ENCODE data around the gene KRT9. TPM values are rescaled to one million over a fixed set of nuclear protein-coding genes. Genes with fewer than 3 reads are reported as not detected.
"Not testable (repeated sequence)": the region's sequence is repeated elsewhere in the genome, so short reads cannot be mapped to it uniquely, and the experiment has no call there.

The KRT9 gene
- total RNA-seq, 1 experiment from 2014 or later: 0.15 TPM

GRCh38 chr17:41614767-41615166 lies 42.9 kb upstream of the KRT9 start:
- H3K36me3 ChIP-seq (ENCODE audit: control insufficient read depth in 1 of 2, insufficient read depth in 2 of 2, low read length in 2 of 2); BruUV-seq (replicated peaks); H3K4me2 ChIP-seq (ENCODE audit: low read length); RAD21 ChIA-PET (ENCODE audit: low non-redundant PET in 1 of 2, low total read pairs in 2 of 2, uncharacterized antibody in 2 of 2, unreplicated experiment in 2 of 2); H2AFZ ChIP-seq (ENCODE audit: low read depth, low read length, poor library complexity, severe bottlenecking); H3K27ac ChIP-seq (ENCODE audit: low read depth, low read length); H3K9me3 ChIP-seq (ENCODE audit: control insufficient read depth in 1 of 2, insufficient read depth in 1 of 2, low read depth in 1 of 2, low read length in 2 of 2); POLR2A ChIA-PET; ATAC-seq; CTCF ChIA-PET; H3K9me2 ChIP-seq (ENCODE audit: insufficient read depth); H3K27me3 ChIP-seq (ENCODE audit: insufficient read depth, low read length); intact Hi-C loops (cut with micrococcal nuclease); DNase-seq (ENCODE audit: low read depth, low spot score); H3K4me3 ChIP-seq (replicated peaks in 1 of 2; ENCODE audit: low read depth in 1 of 2, low read length in 2 of 2); H4K20me1 ChIP-seq (ENCODE audit: insufficient read depth); H3K9ac ChIP-seq (ENCODE audit: low read length); H3K79me2 ChIP-seq (ENCODE audit: insufficient read depth, low read length): not testable (repeated sequence)
- peaks cover 2 to 28% of the 10 kb centered on the region in 2 experiments for H3K4me1 ChIP-seq (ENCODE audit: control insufficient read depth in 1 of 2, insufficient read depth in 2 of 2, low read length in 2 of 2)

GRCh38 chr17:41614098-41614497 lies 42.2 kb upstream of the KRT9 start:
- no peaks in the 10 kb centered on the region for H3K27me3 ChIP-seq (ENCODE audit: insufficient read depth, low read length)
- no peak overlapping the region for H3K4me2 ChIP-seq (ENCODE audit: low read length)
- no TSS peak for BruUV-seq (replicated peaks)
- no peaks in the 10 kb centered on the region for H3K79me2 ChIP-seq (ENCODE audit: insufficient read depth, low read length)
- no peak overlapping the region for H3K27ac ChIP-seq (ENCODE audit: low read depth, low read length)
- no peak for TF ChIP-seq ZBTB33 (IDR thresholded peaks at IDR 0.05; ENCODE audit: extremely low read depth, insufficient replicate concordance, low read length)
- TF ChIP-seq POLR2AphosphoS5 (IDR thresholded peaks at IDR 0.05; ENCODE audit: low read depth, low read length): no peak
- TF ChIP-seq REST (IDR thresholded peaks at IDR 0.05; ENCODE audit: low read depth): no peak
- H4K20me1 ChIP-seq (ENCODE audit: insufficient read depth): no peaks in the 10 kb centered on the region
- DNase-seq (ENCODE audit: low read depth, low spot score): no peak
- ATAC-seq: no peak
- ChIA-PET RAD21 (ENCODE audit: low non-redundant PET in 1 of 2, low total read pairs in 2 of 2, uncharacterized antibody in 2 of 2, unreplicated experiment in 2 of 2) (no interaction called here), POLR2A (no interaction called here), CTCF (no interaction called here)
- intact Hi-C loops (cut with micrococcal nuclease): no loop called here
- peaks cover 2 to 25% of the 10 kb centered on the region in 2 experiments for H3K4me1 ChIP-seq (ENCODE audit: control insufficient read depth in 1 of 2, insufficient read depth in 2 of 2, low read length in 2 of 2)
- no peaks in the 10 kb centered on the region for H3K9me2 ChIP-seq (ENCODE audit: insufficient read depth)
- no peak overlapping the region for H3K4me3 ChIP-seq (replicated peaks in 1 of 2; ENCODE audit: low read depth in 1 of 2, low read length in 2 of 2)
- H3K9ac ChIP-seq (ENCODE audit: low read length): no peak overlapping the region
- no peaks in the 10 kb centered on the region for H3K36me3 ChIP-seq (ENCODE audit: control insufficient read depth in 1 of 2, insufficient read depth in 2 of 2, low read length in 2 of 2)
- no peaks in the 10 kb centered on the region for H3K9me3 ChIP-seq (ENCODE audit: control insufficient read depth in 1 of 2, insufficient read depth in 1 of 2, low read depth in 1 of 2, low read length in 2 of 2)
- no peak overlapping the region for H2AFZ ChIP-seq (ENCODE audit: low read depth, low read length, poor library complexity, severe bottlenecking)
